MG63 (cell line): ENCODE measurements around the gene WDR59. TPM values are rescaled to one million over a fixed set of nuclear protein-coding genes. Genes with fewer than 3 reads are reported as not detected.
"Not testable (repeated sequence)": the region's sequence is repeated elsewhere in the genome, so short reads cannot be mapped to it uniquely, and the experiment has no call there.

Experiments
- DNase-seq: peaks from one replicate; pipeline ENCODE4 v3.0.0-alpha.2; 2020
- H3K27me3 ChIP-seq: fragments of 250-450 bp; sonication (Bioruptor Pico); 2 replicates; pipeline ENCODE4 v1.5.1; 2020; ENCODE audit warnings: mild to moderate bottlenecking, moderate library complexity
- H3K36me3 ChIP-seq: fragments of 250-450 bp; sonication (Bioruptor Pico); 2 replicates; pipeline ENCODE4 v1.5.1; 2020; ENCODE audit warnings: mild to moderate bottlenecking, moderate library complexity
- H3K4me3 ChIP-seq: fragments of 250-450 bp; sonication (Bioruptor Pico); 2 replicates; pipeline ENCODE4 v1.5.1; 2020; ENCODE audit warnings: mild to moderate bottlenecking, moderate library complexity
- H3K9me3 ChIP-seq: fragments of 250-450 bp; sonication (Bioruptor Pico); 2 replicates; pipeline ENCODE4 v1.5.1; 2020; ENCODE audit warnings: mild to moderate bottlenecking, moderate library complexity
- total RNA-seq: library from RNA; depleted of rRNA; stranded (reverse); fragments of >200 nt; shearing (Covaris generic); gene quantifications from 2 replicates; pipeline ENCODE4 v1.2.3, GENCODE V29; 2014; ENCODE audit warnings: low replicate concordance

The WDR59 gene
- total RNA-seq, 1 experiment from 2014 or later = 5.4 TPM

- no peaks in the 10 kb centered on the region for H3K36me3 ChIP-seq
- DNase-seq = no peak
- no peaks in the 10 kb centered on the region for H3K9me3 ChIP-seq
- H3K4me3 ChIP-seq = no peak overlapping the region
- H3K27me3 ChIP-seq = no peaks in the 10 kb centered on the region
Observed at GRCh38 chr16:74867281-74867849, 117.6 kb downstream of the WDR59 start.

DNA sequence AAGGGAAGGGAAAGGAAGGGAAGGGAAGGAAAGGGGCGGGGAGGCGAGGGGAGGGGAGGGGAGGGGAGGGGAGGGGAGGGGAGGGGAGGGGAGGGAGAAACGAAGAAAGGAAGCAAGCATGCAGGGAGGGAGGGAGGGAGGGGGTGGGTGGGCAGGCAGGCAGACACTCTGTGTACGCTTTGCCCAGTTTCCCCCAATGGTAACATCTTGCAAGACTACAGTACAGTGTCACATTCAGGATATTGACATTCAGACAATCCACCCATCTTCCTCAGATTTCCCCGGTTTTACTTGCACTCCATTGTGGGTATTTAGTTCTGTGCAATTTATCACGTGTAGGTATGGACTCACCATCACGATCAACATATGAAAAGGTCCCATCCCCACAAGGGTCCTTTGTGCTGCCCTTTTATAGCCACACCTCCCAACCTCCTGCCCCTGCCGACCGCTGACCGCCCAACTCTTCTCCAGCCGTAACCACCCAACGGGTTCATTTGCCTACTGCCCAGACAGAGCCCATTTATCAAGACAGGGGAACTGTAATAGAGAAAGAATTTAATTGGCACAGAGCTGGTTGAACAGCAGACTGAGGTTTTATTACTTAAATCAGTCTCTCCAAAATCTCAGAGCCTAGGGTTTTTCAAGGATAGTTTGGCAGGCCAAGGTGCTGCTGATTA lies 118.9 kb downstream of the WDR59 start:
- no peak for DNase-seq
- Histone ChIP-seq H3K27me3 (no peaks in the 10 kb centered on the region), H3K9me3 (no peaks in the 10 kb centered on the region), H3K4me3 (no peak overlapping the region), H3K36me3 (no peaks in the 10 kb centered on the region)

- Histone ChIP-seq H3K9me3 (no peaks in the 10 kb centered on the region), H3K36me3 (no peaks in the 10 kb centered on the region), H3K27me3 (no peaks in the 10 kb centered on the region), H3K4me3 (no peak overlapping the region)
- no peak for DNase-seq
Observed at GRCh38 chr16:74862743-74863244, 122.1 kb downstream of the WDR59 start.

DNA sequence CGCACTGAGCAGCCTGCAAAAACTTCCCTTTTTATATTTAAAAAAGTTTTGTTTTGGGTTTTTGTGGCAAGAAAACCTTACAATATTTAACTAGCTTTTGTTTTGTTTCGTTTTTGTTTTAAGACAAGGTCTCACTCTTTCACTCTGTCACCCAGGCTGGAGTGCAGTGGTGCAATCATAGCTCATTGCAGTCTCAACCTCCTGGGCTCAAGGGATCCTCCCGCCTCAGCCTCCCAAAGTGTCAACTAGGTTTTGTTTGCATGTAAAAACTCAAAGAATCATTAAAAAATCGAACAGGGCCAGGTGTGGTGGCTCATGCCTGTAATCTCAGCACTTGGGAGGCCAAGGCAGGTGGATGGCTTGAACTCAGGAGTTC lies 132.4 kb downstream of the WDR59 start:
- Histone ChIP-seq H3K36me3 (no peaks in the 10 kb centered on the region), H3K9me3 (no peaks in the 10 kb centered on the region)

DNA sequence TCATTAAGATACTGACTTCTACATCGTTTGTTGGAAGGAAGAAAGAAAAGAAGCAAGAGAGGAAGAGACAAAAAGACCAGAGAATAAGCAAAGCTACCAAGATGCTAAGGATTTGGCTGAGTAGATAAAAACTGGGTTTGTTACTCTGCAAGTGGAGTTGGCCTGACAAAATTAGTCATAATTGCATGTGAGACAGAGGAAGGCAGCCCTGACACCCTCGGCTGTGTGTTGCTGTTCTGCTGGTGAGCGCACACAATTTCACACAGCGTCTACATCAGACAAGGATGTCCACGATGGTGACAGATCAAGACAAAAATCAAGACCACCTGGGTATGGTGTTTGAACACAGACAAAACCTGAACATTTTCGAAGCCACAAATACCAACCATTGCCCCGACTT lies 134.9 kb downstream of the WDR59 start:
- no peak for DNase-seq

More for the DNA sequence above, 132.4 kb downstream of the WDR59 start:
- Histone ChIP-seq H3K27me3 (no peaks in the 10 kb centered on the region), H3K4me3 (no peak overlapping the region)
- no peak for DNase-seq

DNA sequence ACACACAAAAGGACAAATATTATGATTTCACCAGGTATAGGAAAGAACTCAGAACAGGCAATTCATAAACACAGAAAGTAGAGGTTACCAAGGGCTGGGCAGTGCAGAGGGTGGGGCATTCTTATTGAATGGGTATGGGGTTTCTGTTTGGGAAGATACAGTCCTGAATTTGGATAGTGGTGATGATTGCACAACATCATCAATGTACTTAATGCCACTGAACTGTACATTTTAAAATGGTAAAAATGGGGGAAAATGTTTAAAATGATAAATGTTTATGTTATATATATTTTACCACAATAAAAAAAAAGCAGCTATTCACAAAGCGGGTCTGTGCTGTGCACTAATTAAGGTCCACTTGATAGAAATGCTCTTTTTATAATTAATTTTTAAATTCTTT lies 137.7 kb downstream of the WDR59 start:
- Histone ChIP-seq H3K9me3 (no peaks in the 10 kb centered on the region), H3K36me3 (no peaks in the 10 kb centered on the region), H3K27me3 (no peaks in the 10 kb centered on the region), H3K4me3 (no peak overlapping the region)
- DNase-seq = no peak

More for the DNA sequence above, 134.9 kb downstream of the WDR59 start:
- Histone ChIP-seq H3K36me3 (no peaks in the 10 kb centered on the region), H3K27me3 (no peaks in the 10 kb centered on the region), H3K4me3 (no peak overlapping the region), H3K9me3 (no peaks in the 10 kb centered on the region)

GRCh38 chr16:74846714-74847113 lies 138.2 kb downstream of the WDR59 start:
- Histone ChIP-seq H3K4me3 (no peak overlapping the region), H3K36me3 (no peaks in the 10 kb centered on the region), H3K27me3 (no peaks in the 10 kb centered on the region), H3K9me3 (no peaks in the 10 kb centered on the region)
- no peak for DNase-seq

GRCh38 chr16:74844041-74844980 lies 140.6 kb downstream of the WDR59 start:
- Histone ChIP-seq H3K9me3 (no peaks in the 10 kb centered on the region), H3K27me3 (no peaks in the 10 kb centered on the region), H3K36me3 (no peaks in the 10 kb centered on the region), H3K4me3 (no peak overlapping the region)
- DNase-seq = no peak

GRCh38 chr16:74843381-74844035 lies 141.4 kb downstream of the WDR59 start:
- not testable (repeated sequence) for H3K4me3 ChIP-seq, DNase-seq, H3K9me3 ChIP-seq, H3K36me3 ChIP-seq, H3K27me3 ChIP-seq

DNA sequence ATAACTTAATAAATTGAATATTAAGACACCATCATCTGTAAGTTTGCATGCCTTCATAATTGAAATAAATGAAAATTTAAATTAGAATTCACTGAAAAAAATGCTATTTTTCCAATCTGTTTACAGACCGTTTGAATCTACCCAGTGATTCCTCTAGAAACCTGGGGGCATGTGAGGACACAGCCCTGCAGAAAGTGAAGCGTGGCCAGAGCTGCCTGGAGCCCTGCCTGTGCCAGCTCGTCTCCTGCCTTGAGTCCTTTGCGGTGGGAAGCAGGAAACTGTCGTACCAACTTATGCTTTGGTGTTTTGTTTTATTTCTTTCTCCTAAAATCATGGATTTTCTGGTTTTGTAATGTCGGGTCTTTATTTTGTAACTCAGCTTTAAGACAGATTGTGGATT lies 142.5 kb downstream of the WDR59 start:
- H3K4me3 ChIP-seq = no peak overlapping the region
- H3K9me3 ChIP-seq = no peaks in the 10 kb centered on the region
- H3K27me3 ChIP-seq = no peaks in the 10 kb centered on the region
- DNase-seq = no peak
- no peaks in the 10 kb centered on the region for H3K36me3 ChIP-seq

DNA sequence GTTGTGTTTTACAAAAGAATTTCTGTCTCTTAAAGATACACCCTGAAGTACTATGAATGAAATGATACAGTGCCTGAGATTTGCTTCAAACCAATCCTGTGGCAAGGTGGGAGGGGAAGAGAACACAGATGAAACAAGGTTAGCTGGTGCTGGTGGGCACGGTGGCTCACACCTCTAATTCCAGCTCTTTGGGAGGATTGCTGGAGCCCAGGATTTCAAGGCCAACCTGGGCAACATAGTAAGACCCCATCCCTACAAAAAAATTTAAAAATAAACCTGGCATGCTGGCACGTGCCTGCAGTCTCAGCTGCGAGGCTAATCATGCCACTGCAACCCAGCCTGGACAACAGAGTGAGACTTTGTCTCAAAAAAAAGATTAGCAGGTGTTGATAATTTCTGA lies 143.0 kb downstream of the WDR59 start:
- DNase-seq = no peak
- Histone ChIP-seq H3K36me3 (no peaks in the 10 kb centered on the region), H3K27me3 (no peaks in the 10 kb centered on the region), H3K9me3 (no peaks in the 10 kb centered on the region), H3K4me3 (no peak overlapping the region)

GRCh38 chr16:74841469-74841868 lies 143.5 kb downstream of the WDR59 start:
- Histone ChIP-seq H3K36me3 (no peaks in the 10 kb centered on the region), H3K9me3 (no peaks in the 10 kb centered on the region), H3K4me3 (no peak overlapping the region), H3K27me3 (no peaks in the 10 kb centered on the region)
- DNase-seq = no peak

- Histone ChIP-seq H3K4me3 (no peak overlapping the region), H3K9me3 (no peaks in the 10 kb centered on the region), H3K27me3 (no peaks in the 10 kb centered on the region), H3K36me3 (no peaks in the 10 kb centered on the region)
- DNase-seq = no peak
Observed at GRCh38 chr16:74837056-74837455, 147.9 kb downstream of the WDR59 start.

DNA sequence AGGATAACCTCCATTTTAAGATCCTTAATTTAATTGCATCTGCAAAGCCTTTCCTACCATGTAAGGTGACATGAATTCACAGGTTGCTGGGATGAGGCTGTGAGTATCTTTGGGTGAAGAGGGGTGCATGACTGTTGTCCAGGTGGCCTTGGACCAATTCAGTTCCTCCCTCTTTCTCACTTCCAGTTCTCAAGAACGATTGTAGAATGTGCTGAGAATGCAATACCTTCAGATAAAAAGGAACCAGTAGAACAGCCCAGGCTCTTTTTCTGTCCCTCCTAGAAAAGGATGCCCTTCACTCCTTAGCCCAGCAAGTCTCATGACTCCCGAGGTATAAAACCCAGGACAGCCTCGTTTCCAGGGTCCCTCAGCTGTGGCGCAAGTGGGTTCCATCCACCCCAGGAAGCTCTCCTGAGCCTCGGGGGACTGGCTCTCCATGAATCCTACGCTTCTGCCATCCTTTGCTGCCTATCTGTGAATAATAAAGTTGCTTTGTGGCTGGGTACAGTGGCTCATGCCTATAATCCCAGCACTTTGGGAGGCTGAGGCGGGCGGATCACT lies 148.7 kb downstream of the WDR59 start:
- Histone ChIP-seq H3K27me3 (no peaks in the 10 kb centered on the region), H3K36me3 (no peaks in the 10 kb centered on the region), H3K4me3 (no peak overlapping the region), H3K9me3 (no peaks in the 10 kb centered on the region)
- DNase-seq = no peak

DNA sequence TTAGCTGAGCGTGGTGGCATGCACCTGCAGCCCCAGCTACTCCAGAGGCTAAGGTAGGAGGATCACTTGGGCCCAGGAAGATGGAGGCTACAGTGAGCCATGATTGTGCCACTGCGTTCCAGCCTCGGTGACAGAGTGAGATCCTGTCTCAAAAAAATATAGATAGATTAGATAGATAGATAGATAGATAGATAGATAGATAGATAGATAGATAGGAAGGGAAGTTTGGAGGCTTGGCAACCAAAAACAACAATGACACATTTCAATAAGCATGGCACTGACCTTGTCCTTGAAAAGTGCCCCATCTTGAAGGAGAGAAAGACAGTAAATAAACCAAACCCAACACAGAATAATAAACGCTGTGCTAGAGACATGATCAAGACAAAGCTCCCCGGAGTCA lies 152.7 kb downstream of the WDR59 start:
- Histone ChIP-seq H3K27me3 (no peaks in the 10 kb centered on the region; the same call in 1 of the 2 replicates), H3K4me3 (no peak overlapping the region), H3K36me3 (no peaks in the 10 kb centered on the region), H3K9me3 (peaks cover 3% of the 10 kb centered on the region; the same call in 1 of the 2 replicates)
- DNase-seq = no peak

DNA sequence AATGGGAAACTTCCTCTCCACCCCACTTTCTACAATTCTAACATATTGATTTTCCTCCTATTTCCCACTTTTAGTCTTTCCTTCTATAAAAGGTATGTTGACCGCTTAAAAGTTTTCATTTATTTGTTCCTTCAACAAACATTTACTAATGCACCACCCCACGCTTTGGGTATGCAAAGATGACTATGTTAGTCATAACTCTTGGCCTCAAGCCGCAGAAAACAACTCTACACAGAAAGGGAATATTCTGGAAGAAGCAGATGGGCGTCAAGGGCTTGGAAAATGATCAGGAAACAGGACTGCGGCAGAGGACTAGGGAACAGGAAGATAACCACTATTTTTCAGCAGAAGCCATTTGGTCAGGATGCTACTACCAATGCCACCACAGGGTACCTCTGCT lies 153.5 kb downstream of the WDR59 start:
- H3K27me3 ChIP-seq = no peaks in the 10 kb centered on the region; the same call in 1 of the 2 replicates
- no peak for DNase-seq
- H3K36me3 ChIP-seq = no peaks in the 10 kb centered on the region
- H3K9me3 ChIP-seq = peaks cover 3% of the 10 kb centered on the region; the same call in 1 of the 2 replicates
- no peak overlapping the region for H3K4me3 ChIP-seq
